HL-60/S4 treated with retinoic acid at 250 ng/mL for 4 days and 3 days (cell line): Measurements from ENCODE around the gene FAM204A.

Source experiments
- in situ Hi-C: fragments of 300-500 bp; cut with MboI; formaldehyde crosslinking; loops from 2 replicates; pipeline ENCODE4 v1.7.0; 2022; ENCODE audit warnings: low sequenced_read_pairs

Gene FAM204A

GRCh38 chr10:118341791-118342637 lies at the start of gene FAM204A:
Gene FAM204A, minus strand, starts transcription at chr10:118342324. Its CDS starts 5,909 bp downstream, at chr10:118336415.
- in situ Hi-C loops: no loop called here

GRCh38 chr10:118383699-118384098 lies 41.6 kb upstream of the FAM204A start:
- in situ Hi-C loops: no loop called here

DNA sequence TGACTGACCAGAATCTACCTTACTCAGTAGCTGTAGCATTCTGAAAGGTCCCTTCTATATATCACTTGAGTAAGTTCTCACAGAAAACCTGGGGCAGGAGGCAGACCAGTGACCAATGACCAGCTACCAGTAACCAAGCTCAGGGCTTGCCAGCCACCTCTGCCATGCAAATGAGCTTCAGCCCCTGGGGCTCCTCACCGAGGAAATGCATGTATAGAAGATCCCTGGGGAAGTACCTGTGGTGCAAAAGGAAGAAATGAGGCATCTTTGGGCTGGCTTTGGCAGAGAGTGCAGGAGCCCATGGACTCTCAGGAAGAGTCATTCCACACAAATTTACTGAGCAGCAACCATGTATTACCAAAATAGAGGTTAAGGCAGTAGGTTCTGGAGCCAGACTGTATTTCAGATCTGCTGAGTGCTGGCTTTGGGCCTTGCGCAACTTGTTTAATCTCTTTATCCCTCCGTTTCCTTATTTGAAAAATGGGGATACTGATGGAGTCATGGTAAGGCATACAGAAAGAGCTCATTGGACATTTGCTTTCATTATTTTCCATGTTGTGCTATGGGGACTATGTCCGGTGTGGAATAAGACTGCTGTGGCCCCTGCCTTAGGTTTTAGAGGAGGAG lies 41.1 kb upstream of the FAM204A start:
- in situ Hi-C loops: no loop called here

DNA sequence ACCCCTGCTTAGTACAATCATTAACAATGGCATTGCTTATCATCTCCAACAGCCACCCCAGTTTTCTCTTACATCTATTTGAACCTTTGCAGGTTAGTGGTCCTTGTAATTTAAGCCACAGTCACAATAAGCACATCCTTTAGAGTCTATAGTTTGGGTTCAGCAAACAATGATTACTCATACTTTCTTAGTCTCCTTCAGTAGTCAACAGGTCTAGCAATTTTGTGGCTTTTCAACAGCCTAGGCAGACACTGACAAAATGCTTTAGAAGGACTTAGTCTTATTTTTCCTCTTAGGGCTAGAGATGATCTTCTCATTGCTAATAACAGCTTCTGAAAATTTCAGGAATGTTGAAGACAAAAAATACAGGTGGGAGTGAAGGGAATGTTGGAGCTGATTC lies 32.3 kb upstream of the FAM204A start:
- in situ Hi-C loops: no loop called here

DNA sequence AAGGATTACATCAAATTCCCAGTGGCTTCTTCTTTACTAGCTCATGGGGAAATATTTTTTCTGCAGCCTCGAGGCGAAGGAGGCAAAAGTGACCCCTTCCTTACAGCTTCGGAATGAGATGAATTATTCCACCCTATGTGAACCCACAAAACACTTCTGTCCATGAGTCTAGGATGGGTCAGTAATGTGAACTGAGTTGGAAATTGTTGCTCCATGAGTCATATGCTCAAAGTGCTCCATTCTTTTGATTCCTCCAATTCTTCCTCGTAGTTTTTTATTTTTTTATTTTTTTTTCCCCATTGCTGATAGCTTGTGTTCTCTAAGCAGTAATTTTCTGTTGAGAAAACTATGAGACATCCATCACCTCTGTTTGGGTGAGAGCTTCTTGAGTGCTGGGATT lies 31.7 kb upstream of the FAM204A start:
- in situ Hi-C loops: no loop called here

GRCh38 chr10:118370499-118370898 lies 28.4 kb upstream of the FAM204A start:
- in situ Hi-C loops: no loop called here

- in situ Hi-C loops: no loop called here
Observed at GRCh38 chr10:118369641-118370205, 27.6 kb upstream of the FAM204A start.

DNA sequence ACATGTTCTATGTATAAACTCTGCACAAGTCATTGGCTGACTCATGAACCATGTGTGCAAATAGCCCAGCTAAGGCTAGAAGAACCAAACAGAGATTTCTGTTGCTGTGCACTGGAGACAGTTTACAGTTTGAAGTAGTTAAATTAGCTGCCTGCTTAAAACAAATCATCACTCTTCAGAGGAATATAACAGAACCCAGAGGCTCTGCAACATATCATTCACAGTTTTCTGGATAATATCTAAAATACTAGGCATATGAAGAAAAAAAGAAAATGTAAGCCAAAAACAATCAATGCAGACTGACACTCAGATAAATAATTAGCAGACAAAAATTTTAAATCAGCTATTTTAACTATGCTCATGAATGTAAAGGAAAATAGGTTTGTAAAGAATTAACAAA lies 23.6 kb upstream of the FAM204A start:
- in situ Hi-C loops: no loop called here

GRCh38 chr10:118362103-118362502 lies 20.0 kb upstream of the FAM204A start:
- in situ Hi-C loops: no loop called here

DNA sequence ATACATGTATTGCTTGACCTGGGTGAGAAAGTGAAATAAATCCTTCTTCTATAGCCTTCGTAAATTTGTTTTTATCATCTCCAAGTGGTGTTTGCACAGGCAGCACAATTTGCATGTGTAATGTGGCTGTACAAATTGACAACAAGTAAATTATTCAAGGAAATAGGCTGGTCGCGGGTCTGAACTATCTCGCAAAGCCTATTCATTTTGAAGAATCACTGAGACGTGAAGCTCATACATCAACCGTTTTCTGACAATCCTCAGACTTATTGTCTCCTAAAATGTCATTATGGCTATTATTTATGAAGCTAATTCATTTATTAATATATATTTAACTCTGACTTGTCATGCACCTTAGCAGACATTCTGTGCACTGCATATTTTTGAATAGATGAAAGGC lies 16.2 kb upstream of the FAM204A start:
- in situ Hi-C loops: no loop called here

- in situ Hi-C loops: no loop called here
Observed at GRCh38 chr10:118357841-118358240, 15.7 kb upstream of the FAM204A start.

- in situ Hi-C loops: no loop called here
Observed at GRCh38 chr10:118356628-118357027, 14.5 kb upstream of the FAM204A start.

GRCh38 chr10:118355234-118355633 lies 13.1 kb upstream of the FAM204A start:
- in situ Hi-C loops: no loop called here

DNA sequence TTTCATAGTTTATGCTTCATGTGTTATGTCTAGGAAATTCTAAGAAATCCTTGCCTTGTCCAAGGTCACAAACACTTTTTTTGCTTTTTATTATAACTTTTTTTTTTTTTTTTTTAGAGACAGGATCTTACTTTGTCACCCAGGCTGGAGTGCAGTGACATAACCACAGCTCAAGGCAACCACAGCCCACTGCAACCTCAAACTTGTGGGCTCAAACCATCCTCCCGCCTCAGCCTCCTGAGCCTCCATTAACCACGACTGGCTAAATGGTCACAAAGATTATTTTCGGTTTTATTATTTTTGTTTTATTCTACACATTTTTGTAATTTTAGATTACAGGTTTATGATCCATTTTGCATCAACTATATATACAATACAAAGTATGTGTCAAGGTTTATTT lies 7.1 kb upstream of the FAM204A start:
- in situ Hi-C loops: no loop called here

DNA sequence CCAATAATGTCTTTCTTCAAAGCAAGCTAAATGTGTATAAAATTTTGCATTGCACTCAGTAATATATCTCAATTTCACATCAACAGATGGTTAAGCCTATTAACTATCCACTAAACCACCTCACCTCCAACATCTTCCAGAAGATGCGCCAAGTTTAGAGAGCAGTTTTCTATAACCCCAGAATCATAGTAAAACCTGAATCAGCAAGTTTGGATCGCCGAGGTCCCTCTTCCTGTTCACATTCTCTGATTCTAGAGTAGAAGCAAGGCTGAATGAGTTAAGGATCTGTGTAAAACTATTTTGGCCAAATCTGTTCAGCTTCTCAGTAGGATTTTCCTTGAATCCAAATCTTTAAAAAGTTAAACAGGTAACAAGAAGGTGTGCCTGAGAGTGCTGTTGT lies 1.4 kb upstream of the FAM204A start:
- in situ Hi-C loops: no loop called here

GRCh38 chr10:118343115-118343514 lies 991 bp upstream of the FAM204A start:
- in situ Hi-C loops: no loop called here

- in situ Hi-C loops: no loop called here
Observed at GRCh38 chr10:118342638-118343020, 505 bp upstream of the FAM204A start.

GRCh38 chr10:118340486-118340885 lies 1.6 kb downstream of the FAM204A start:
- in situ Hi-C loops: no loop called here

- in situ Hi-C loops: no loop called here
Observed at GRCh38 chr10:118339111-118339510, 3.0 kb downstream of the FAM204A start.

- in situ Hi-C loops: no loop called here
Observed at GRCh38 chr10:118337356-118337755, 4.8 kb downstream of the FAM204A start.

DNA sequence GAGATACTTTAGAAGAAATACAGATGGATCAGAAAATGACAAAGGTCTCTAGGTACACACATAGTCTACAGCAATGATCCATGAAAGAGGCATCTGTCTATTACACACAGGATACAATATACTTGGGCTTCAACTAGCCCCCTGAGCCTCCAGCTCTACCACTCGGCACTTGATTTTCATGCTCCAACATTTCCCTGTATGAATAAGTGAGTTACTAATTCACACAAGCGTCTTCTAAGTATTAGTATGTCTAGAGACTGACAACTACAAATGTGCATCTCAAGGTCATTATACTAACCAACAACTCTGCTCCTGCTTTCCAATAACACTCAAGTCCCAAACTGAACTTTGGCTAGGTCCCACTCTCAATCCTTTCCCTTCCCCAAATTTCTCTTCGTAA lies 8.3 kb downstream of the FAM204A start:
- in situ Hi-C loops: no loop called here
